ENCODE measurements around the gene TMPRSS7.

DNA sequence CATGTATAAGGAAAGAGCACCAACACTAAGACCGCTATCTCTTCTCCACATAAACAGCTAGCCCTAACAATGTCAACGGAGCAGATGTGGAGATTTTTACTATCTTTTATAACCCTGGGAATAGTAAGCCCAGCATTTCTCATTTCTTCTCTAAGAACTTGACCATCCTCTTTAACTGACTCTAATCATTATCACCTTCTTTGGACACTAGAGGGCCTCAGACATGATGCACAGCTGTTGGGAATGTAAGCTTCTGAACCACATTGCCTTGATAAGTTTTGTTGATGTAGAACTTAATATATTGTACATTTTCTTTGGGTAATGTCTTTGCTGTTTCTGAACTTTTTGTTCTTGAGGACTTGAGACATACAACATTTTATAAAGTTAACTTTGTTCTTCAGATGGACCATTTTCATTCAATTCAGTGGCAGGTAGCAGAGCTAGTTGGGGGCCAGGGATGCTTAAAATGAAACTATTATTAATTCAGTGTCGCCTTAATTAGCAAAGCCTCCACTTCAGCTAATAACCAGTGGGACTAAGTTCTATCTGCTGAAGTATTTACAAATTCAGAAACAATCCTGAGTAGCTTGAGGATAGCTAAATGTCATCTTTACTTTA, 45.4 kb upstream of the TMPRSS7 start:
- TF ChIP-seq, protein P1, sequence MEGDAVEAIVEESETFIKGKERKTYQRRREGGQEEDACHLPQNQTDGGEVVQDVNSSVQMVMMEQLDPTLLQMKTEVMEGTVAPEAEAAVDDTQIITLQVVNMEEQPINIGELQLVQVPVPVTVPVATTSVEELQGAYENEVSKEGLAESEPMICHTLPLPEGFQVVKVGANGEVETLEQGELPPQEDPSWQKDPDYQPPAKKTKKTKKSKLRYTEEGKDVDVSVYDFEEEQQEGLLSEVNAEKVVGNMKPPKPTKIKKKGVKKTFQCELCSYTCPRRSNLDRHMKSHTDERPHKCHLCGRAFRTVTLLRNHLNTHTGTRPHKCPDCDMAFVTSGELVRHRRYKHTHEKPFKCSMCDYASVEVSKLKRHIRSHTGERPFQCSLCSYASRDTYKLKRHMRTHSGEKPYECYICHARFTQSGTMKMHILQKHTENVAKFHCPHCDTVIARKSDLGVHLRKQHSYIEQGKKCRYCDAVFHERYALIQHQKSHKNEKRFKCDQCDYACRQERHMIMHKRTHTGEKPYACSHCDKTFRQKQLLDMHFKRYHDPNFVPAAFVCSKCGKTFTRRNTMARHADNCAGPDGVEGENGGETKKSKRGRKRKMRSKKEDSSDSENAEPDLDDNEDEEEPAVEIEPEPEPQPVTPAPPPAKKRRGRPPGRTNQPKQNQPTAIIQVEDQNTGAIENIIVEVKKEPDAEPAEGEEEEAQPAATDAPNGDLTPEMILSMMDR (conservative IDR thresholded peaks at IDR 0.05): peak; percentile 83
- TF ChIP-seq ZFX (IDR thresholded peaks at IDR 0.05): no peak

Measured in C4-2B (cell line).